A673 (cell line): ENCODE data around the gene ZNF462.

ENCODE experiments used
- CTCF ChIP-seq: fragments of 300-800, 200-600 bp; sonication (generic); conservative IDR thresholded peaks from 2 replicates; pipeline ENCODE4 v1.5.1; 2017; ENCODE audit warnings: low read depth, mild to moderate bottlenecking, antibody characterized with exemption, low read length, moderate library complexity, mixed read lengths
- EZH2 ChIP-seq: fragments of 200-600 bp; sonication (generic); IDR thresholded peaks from 2 replicates; pipeline ENCODE4 v1.6.1; 2017; ENCODE audit warnings: borderline replicate concordance, low read depth, mild to moderate bottlenecking, mixed read lengths, antibody characterized with exemption, low read length; ENCODE audit not compliant: poor library complexity, severe bottlenecking

- no peak for TF ChIP-seq CTCF
- no peak for TF ChIP-seq EZH2
These were observed 1.6 kb downstream of the ZNF462 start for GRCh38 chr9:106864373-106865143.
